AG08396 (cell line): ENCODE results near the gene ARHGAP6.

ENCODE experiments used
- DNase-seq: peaks from one replicate; pipeline ENCODE4 v3.0.0; 2012; ENCODE audit warnings: low spot score, mixed read lengths

The ARHGAP6 gene

GRCh38 chrX:11111037-11111851 lies 554.5 kb downstream of the ARHGAP6 start, which contains the start of gene HCCS:
Gene HCCS (plus strand): TSS chrX:11111332. CDS start chrX:11112061, 729 bp downstream.
- DNase-seq = peak; percentile 84

GRCh38 chrX:11109968-11110367 lies 555.8 kb downstream of the ARHGAP6 start:
- no peak for DNase-seq

DNA sequence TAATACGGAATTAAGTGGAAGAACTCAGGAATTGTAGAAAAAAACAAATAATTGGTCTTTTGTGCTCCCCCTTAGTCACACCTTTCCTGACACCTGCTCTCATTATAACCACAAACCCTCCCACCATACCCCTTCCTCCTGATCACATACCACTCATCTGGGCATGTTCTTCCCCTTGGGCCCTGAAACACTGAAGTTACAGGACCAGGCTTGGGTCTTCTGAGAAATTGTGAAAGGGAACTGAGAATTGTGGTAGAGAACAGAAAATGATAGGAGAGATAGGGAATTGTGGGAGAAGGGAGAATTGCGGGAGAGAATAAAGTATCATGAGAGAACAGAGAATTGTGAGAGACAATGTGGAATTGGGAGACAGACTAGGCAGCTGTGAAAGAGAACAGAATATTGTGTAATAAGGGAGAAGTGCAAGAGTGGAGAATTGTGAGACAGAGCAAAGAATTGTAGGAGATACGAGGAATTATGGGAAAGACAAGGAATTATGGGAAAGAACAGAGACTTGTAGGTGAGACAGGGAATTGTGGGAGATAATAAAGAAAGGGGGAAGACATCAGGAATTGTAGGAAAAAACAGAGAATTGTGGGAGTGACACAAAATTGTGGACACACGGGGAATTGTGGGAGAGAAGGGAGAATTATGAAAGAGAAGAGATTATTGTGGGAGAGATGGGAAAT lies 557.3 kb downstream of the ARHGAP6 start:
- DNase-seq = no peak

GRCh38 chrX:11105080-11105479 lies 560.6 kb downstream of the ARHGAP6 start:
- DNase-seq = no peak

DNA sequence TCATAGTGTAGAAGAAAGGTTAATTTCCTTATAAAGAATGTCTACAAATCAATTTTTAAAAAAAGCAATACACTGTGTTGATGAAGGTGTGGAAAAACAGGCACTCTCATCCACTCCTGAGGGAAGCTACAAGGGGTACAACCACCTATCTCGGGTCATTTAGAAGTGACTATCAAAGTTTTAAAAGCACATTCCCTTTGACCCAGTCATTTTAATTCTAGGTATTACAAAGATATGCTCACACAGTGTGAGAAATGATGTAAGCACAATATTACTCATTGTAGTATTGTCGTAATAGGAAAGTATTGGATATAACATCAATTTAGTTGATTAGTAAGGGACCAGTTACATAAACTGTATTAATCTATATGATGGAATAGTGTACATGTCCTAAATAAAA lies 562.0 kb downstream of the ARHGAP6 start:
- DNase-seq = no peak

DNA sequence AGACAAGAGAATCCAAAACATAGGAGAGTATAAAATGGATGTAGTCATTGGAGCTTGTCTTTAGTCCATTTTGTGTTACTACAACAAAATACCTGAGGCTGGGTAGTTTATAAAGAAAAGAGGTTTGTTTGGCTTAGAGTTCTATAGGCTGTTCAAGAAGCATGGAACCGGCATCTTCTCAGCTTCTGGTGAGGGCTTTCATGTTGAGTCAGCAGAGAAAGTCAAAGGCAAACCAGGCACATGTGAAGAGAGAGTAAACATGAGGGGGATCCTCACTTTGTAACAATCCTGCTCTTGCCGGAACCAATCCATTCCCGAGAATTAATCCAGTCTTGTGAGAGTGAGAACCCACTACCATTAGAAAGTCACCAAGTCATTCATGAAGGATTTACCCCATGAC lies 562.7 kb downstream of the ARHGAP6 start:
- no peak for DNase-seq

DNA sequence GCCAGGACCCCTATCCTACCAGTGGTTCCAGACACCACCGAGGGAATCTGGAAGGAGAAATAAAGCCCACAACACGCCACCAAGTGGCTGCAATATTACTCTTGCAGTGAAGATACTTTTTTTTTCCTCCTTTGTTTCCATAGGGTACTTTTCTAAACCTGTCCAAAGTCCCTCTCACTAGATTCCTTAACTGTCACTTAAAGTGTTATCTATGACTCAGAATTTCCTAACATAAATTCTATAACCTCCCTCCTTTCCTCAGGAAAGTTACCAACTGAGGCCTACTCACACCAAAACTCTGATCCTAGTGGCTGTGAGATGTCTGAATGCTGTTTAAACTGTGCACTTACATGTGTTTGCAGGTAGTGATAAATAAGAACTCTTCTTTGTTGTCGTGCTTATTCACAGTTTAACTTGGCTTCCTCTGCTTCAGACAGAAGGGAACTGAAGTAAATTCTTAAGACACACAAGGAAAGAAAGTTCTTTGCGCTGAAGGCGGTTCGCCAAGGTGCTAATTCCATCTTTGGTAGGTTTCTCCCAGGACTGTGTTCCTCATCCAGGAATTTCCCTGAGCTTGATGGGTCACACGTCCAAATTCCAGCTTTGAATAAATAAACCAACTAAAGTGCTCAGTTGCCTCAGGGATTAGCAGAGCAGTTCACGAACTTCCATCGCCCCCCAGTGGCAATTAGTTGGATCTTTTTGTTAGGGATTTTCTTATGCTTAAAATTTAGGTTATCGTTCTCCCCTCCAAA lies 565.3 kb downstream of the ARHGAP6 start:
- peak; percentile 59 for DNase-seq

DNA sequence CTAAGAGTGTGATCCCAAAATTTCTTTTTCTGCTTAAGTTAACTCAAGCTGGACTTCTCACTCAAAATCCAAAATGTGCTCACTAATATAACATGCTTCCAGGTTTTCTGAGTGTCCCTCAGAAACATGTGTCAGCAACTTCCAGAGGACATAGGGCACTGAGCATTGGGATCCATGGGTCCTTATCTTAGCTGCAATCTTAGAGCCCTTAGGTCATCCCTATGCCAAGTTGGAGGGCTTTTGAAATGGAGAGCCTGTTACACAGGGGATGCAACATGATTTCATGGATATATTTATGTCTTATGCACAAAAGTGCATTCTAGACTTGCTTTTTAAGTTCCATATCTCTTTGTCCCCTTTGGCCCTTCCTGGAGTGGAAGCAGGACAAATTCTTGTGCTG lies 566.3 kb downstream of the ARHGAP6 start:
- no peak for DNase-seq

- DNase-seq = no peak
Observed at GRCh38 chrX:11097933-11098332, 567.8 kb downstream of the ARHGAP6 start.

DNA sequence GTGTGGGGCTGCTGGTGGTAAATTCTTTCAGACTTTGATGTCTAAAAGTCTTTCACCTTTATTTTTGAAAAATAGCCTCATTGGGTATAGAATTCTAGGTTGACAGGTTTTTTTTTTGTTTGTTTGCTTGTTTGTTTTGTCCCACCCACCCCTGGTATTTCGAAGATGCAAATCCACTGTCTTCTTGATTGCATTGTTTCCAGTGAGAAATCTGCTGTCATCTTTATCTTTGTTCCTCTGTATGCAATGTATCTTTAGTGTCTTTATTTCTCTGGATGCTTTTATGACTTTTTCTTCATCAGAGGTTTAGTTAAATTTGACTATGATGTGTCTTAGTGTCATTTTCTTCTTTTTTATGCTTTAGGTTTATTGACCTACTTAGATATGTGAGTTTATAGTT lies 575.9 kb downstream of the ARHGAP6 start:
- no peak for DNase-seq
